ENCODE measurements around the gene CNGB1.
A peak's percentile ranks its signal among the peaks of the same experiment; 100 is the strongest.
"Not testable (repeated sequence)": the region's sequence is repeated elsewhere in the genome, so short reads cannot be mapped to it uniquely, and the experiment has no call there.

Gene CNGB1

DNA sequence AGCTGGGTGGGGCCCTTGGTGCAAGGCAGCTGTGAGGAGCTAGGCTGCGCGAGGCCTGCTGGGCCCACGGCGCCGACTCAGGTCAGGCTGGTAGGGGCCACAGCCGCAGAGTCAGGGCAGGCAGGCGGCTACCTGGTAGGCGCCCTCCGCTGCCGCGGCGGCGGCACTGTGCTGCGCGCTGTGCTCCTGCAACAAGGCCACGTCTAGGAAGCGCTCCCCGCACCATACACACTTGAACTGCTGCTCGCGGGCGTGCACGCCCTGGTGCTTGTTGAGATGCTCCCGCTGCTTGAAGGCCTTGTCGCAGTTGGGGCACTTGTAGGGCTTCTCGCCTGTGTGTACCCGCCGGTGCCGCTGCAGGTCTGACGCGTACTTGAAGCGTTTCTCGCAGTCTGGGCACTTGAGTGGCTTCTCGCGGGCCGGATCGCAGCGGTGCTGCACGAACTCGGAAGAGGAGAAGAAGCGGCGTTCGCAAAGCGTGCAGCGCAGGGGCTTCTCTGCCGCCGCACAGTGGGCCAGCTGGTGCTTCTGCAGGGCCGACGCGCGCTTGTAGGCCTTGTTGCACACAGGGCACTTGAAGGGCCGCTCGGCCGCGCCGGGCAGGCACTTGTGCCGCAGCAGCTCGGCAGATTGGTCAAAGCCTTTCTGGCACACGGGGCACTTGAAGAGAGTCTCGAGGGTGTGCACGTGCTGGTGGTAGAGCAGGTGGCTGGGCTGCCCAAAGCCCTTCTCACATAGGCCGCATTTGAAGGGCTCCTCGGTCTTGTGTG, 25.7 kb upstream of the CNGB1 start:
- no peak for DNase-seq

DNA sequence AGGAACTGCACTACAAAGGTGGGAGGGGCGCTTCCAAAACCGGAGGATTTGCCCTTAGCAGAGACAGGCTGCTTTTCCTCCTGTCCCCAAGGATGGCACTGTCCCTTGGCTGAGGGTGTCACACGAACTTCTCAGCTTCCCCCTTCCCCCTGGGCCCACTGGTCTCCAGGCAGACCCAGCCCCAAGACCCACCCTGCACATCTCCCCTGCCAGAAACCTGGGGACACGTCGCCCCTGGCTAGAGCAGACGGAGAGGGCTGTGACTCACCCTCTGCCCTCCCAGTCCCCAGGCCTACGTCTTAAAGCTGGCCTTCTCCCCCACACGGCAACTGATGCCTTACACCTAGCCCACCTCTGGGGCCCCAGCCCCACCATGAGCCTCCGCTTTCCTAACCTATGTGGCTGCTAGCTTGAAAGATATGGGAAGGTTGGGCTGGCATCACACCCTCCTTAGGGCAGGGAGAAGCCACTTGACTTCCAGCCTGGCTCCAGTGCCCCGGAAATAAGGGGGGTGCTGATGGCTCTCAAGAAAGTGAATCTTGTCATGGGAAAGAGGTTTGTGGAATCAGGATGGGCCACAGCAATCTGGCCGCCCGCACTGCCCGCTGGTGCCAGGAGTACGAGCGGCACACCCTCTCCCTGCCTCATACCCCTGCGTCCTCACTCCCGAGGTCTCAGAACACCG, 24.9 kb upstream of the CNGB1 start:
- no peak for DNase-seq

DNA sequence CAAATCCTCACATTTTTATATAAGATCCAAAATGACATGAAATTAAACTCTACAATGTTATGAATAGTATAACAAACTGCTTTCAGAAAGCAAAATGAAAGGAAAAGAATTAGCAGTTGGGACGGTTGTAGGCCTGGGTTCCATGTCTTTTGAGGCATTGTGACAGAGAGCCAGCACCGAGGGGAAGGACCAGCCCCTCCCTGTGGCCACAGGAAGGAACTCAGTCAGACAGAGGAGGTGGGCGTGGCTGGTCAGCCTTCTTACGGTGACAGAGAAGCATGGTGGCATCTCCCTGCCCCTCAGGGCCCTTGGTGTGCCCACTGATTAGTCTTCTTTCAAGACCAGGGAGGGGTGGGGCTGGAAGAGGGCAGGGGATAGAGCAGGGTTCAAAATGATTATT, 23.9 kb upstream of the CNGB1 start:
- peak; percentile 48 for DNase-seq

DNA sequence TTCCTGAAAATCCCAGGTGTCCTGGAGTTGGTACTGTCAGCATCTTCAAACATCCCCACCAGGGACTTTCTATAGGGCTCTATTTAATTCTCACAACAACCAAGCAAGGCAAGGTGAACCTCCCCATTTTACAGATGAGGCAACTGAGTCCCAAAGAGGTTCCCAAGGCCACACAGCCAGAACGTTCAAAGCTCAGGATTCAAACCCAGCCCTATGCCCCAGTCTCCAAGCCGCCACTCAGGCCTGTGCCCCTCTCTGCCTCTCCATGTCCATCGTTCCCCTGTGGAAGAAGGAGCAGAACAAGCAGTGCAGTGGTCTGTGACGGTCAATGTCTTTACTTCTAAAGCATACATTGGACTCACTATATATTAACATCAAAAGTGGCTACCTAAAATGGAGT, 23.4 kb upstream of the CNGB1 start:
- no peak for DNase-seq

DNA sequence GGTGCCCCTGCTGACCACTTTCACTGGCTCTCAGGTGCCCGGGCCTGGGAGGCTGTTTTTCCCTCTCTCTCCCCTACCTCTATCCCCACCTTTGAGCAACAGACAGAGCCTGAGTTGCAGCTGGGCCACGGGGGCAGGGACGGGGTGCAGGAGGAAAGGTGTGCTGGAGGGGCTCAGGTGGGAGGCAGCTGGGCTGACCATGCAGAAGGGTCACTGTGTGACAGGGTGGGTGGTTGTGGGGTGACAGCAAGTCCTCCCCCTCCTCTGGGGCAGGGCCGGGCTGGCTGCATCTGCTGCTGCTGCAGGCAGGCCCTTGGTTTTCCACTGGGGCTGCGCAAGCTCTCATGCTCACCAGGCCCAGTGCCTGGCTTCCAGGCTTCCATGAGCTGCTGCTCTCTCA, 23.0 kb upstream of the CNGB1 start:
- no peak for DNase-seq

DNA sequence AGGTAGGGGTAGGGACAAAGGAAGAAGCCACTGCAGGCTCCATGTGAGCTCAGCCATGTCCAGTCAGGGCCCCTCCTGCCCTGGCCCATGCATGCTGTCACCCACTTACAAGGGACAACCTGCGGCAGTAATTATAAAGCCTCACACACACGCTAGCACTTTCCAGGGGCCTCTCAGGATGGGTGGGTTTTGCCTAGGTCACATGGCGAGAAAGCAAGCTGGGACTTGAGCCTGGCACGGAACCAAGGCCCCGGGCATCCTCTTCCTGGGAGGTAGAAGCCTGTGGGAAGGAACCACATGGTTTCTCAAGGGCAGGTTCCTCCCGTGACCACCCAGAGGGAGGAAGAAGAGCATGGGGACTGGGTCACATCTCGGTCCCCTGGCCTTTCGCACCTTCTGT, 22.5 kb upstream of the CNGB1 start:
- DNase-seq = no peak

DNA sequence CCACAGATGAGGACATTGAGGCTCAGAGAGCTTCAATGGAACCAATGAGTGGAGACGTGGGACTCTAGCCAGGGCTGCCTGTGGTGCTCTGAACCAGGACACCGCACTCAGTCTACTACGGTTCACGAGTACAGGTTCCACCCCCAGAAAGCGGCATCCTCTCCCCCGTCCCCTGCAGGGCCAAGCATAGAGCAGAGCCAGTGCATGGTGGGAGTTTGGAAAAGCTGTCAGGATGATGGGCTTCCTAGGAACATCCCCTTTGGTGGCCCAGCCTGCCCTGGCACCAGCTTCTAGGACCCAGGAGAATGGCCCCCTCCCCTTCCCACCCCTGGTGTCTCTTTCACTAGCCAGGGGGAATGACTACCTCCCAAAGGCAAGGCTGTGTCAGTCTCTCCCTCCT, 21.2 kb upstream of the CNGB1 start:
- no peak for DNase-seq

DNA sequence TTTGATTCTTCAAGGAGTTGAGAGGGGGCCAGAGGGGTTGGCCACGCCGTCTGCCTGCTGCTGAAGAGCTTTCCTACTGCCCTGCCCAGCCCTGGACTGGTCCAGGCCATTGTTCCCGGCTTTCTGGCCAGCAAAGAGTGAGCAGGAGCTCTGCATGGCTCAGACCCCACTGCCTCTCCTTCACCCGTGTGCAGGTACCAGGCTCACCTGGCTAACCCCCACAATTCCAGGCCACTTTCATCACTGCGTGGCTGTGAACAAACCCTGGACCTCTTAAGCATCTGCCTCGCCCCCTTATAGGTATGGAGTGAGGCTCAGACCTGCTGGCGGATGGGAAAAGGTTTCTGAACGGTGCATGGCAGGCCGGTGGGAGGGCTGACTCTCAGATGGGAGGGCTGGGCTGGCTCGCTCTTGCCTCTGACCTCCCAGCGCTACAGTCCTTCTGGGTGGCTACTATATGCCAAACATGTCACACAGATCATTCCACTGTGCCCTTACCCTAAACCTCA, 20.7 kb upstream of the CNGB1 start:
- DNase-seq = no peak

DNA sequence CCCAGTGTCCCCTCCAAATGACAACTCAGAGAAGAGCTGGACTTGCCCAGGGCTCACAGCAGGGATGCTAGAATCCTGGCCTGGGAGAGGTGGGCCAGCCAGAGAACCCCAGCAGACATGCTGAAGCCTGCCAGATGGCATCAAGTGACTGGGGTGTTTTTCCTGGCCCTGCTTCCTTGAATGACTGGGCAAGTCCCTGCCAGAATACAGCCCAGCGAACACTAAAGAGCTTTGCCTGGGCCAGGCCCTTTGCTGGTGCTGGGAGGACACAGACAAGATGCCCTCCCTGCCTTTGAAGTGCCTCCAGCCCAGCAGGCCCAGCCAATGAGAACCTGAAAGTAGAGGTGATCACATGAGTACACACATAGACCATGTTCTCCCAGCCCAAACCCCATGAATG, 18.0 kb upstream of the CNGB1 start:
- DNase-seq = no peak

DNA sequence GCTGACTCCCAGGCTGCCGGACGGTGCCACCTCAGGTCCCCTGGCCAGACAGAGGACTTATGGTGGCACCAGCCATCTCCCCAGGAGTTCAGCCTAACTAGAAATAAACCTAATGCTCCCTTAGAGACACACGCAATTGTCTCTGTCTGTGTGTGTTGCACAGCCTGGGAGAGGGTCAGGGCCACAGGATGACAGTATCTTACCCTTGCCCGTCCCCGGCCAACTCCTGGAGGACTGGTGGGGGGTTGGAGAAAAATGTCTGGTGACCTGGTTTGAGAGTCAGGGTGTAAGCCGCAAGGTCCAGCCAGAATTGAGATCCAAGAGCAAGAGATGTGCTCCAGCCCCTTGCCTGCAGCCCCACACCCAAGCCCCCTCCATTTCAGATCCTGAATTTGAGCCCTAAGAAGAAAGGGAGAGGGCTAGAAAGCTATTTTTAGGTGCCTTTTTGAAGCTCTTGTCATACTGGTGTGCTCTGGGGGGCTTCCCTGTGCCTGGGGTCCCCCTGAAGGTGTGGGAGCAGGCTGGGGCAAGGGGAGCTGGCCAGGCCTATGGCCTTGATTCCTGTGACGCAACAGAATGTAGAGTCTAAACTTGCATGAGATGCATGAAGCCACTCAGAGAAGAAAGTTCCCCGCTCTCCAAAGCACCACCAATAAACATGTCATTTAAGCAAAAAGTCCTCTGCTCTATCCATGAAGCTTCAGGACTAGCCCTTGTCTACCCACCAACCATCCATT, 16.7 kb upstream of the CNGB1 start:
- DNase-seq = no peak

DNA sequence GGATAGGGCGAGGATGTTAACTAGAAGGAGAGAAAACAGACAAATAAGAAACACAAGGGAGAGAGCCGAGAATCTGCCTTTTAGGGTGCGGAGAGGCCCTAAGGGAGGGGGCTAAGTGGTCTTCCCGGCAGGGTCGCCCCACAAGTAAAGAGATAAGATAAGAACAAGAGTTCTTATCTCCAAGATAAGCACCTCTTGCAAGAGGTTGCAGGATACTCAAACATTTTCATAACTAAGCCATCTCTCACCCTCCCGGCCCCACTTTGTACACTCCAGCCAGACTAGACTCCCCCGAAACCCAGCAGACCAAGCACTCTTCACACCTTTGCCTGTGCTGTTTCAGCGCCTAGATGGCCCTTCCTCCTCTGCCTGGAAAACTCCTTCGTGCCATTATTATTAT, 15.3 kb upstream of the CNGB1 start:
- DNase-seq = no peak

DNA sequence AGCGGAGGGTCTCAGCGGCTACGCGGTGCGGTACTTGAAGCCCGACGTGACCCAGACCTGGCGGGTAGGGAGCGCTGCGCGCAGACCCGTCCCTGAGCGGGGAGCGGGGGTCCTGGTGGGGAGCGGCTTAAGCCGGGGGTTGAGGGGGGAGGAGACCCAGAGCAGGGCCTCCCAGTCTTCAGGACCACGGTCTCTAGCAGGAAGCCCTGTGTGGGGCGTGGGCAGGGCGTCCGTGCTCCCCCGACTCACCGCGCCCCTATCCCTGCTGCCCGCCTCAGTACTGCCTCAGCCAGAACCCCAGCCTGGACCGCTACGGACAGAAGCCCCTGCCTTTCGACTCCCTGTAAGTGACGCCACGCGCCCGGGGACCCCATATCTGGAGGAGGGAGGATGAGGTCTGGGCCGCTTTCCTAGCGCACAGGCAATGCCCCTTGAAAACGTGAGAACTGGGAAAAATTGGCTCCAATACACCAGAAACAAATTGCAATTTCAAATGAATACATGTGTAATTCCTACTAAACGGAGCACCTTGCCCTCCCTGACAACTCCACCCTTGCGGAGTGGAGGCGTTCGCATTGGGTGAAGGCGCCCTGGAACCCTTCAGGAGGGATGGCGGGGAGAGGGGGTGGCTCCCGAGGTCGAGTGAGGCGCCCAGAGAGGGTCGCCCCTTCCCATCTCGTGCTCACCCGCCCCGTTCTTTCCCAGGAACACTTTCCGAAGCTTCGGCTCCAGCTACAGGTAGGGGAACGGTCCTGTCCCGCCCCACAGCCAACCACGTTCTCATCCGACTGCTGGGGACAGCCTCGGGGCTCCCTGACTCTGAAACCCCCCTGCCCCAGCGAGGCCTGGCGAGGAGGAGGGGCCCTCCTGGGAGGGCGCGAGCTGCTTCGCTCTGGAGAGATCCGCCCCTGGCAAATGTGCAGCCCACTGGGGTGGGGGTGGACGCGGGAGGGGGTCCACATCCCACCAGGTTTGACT, 14.6 kb upstream of the CNGB1 start:
- no peak for DNase-seq

DNA sequence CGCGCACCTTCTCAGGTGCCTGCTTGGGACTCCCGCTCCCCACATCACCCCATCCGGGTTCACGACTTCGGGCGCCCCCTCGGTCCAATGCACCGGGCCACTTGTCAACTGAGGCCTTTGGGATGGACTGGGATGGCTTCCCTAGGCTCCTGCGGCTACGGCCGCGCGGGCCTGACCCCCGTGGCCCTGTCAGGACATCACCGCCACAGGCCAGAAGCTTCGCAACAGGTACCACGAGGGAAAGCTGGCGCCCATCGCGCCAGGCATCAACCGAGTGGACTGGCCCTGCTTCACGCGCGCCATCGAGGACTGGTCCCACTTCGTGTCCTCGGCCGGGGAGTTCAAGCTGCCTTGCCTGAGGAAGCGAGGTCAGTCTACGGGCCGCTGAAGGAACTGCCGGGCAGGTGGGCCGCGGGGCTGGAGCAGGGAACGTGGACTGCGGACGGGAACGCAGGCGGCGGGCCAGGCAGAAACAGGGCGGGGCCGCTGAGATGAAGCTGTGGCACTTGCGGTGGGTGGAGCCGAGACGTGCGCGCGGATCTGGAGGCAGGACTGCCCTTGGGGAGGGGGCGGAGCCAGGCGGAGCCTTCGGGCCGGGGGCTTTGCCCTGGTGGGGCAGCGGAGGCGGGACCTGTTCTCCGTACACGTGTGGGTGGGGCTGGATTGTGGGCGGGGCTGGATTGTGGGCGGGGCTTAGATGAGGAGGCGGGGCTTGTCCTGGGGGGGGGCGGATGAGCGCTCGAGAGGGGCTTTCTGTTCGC, 13.7 kb upstream of the CNGB1 start:
- DNase-seq = peak; percentile 90

DNA sequence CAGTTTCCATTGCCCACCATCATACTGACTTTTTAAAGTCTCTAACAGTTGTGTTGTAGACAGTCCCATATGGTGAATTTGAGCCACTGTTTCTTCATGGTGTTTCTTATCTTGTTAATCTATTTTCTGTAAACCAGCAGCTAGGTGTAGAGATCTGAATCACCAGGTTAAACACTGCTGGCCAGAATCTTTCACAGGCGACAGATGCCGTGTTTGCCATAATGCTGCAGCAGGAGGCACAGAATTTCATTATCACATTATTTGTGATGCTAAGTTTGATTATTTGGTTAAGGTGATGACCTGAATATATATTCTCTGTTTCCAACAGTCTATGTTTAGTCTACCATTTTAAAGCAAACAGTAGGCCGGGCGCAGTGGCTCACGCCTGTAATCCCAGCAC, 11.5 kb upstream of the CNGB1 start:
- DNase-seq = no peak

DNA sequence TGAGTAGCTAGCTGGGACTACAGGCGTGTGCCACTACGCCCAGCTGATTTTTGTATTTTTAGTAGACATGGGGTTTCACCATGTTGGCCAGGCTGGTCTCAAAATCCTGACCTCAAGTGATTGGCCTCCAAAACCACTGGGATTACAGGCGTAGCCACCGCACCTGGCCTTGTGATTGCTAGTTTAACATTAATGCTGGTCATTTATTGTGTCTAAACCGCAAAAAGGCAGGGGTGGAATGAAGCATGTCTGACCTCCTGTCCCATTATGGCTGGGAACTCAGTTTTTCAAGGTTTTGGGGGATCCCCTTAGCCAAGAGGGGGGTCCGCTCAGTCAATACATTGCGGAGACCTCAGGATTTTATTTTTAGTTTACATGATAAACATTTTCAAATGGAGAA, 10.7 kb upstream of the CNGB1 start:
- no peak for DNase-seq

DNA sequence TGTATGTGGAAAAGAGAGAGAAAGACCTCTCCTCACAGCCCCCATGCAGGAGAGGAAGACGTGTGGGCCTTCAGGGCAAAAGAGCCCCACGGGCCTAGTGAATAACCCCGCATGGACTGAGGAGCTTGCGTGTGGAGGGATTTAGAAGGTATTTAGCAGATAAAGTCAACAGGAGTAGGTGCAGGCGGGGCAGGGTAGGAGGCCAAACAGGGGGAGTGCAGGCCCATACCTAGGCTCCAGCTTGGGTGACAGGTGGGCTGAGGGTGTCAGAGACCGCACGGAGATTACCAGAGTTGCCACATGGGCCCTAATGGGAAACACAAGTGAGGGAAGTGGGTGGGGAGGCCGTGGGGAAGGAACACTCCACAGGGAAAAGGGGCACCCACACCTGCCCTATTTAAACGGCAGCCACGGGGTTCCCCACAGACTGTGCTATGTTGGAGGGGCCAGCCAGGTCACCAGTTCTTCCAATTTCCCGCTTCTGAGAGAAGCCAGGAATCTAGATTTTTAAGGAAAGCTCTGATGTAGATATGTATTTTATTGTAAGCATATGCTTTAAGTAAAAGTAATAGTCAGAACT, 8.2 kb upstream of the CNGB1 start:
- no peak for DNase-seq

DNA sequence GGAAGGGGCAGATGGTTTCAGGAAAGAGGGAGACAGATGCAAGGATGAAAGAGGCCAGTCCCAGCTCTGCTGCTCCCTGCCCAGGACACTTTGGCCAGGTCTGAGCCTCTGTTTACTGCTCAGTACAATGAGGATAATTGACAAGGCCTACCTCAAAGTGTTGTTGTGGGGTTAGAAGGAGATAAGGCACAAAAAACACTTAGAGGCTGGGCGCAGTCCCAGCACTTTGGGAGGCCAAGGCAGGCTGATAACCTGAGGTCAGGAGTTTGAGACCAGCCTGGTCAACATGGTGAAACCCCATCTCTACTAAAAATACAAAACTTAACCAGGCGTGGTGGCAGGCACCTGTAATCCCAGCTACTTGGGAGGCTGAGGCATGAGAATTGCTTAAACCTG, 7.1 kb upstream of the CNGB1 start:
- DNase-seq = not testable (repeated sequence)

DNA sequence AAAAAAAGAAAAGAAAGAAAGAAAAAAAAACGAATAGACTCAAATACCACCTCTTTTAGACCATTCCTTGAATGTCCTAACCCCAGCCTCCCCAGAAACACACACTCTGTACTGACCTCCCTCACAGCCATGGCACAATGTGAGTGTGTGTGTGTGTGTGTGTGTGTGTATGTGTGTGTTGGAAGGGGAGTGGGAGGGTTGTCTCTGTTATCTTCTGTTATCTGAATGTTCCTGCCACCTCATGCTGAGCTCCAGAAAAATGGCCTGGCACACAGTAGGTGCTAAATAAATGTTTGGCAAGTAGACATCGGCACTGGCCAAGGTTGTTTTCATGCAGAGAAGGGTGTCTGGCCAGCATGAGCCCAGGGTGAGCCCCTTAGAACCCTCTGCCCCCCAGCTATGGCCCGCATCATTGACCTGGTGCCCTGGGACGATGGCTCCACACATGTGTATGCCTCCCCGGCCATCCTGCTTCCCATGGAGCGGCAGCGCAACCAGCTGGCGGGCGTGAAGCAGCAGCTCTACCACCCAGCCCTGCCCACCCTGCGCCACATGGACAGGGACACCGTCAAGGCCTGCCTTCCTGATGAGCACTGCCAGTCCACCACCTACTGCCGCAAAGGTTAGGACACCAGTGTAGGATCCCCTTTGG, 6.6 kb upstream of the CNGB1 start:
- no peak for DNase-seq

DNA sequence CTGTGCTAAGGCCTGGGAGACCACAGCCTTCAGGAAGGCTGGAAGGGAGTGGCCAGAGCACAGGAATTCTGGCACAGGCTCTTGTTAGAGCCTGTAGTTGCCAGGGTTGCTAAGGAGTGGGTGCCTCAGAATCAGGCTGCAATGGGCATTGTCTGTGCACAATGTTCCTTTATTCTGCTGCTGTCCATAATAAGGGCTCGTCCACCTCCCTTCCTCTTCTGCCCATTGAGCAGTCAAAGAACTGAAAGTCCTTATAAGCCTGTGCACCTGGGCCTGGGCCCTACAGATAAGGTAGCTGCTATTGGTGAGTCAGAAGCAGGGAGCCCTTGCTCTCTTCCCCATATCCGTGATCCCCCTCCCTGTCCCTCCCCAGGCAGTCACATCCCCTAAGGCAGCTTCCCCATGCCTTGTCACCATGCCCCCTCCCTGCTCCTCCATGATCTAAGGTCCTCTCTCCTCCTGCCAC, 5.4 kb upstream of the CNGB1 start:
- DNase-seq = no peak

DNA sequence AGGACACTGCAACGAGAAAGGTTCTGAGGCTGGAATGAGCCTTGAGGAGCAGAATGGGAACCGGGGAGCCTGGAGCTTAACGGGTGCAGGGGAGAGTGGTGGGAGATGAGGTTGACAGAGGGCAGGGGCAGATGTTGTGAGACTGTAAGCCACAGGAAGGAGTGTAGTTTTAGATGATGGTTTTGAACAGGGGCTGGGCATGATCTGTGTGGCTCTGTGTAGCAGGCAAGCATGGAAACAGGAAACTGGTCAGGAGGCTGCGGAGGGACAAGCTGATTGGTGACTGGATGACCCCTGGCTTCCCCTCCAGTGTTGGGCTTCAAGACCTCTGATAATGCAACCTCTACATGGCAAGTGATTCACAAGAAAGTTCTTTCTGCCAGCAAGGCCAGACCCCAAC, 1.4 kb upstream of the CNGB1 start:
- no peak for DNase-seq

DNA sequence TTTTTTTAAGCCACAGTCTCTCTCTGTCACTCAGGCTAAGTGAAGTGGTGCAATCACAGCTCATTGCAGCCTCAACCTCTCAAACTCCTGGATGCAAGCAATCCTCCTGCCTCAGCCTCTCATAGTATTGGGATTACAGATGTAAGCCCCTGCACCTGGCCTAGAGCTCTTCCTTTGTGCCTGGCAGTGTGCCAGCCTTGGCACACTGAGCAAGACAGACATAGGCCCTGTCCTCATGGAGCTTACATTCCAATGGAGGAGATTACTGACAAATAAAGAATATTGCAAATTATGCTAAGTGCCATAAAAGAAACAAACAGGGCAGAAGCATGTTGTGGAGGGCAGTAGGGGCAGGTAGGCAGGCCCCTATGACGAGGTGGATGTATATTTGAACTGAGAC, 920 bp upstream of the CNGB1 start:
- no peak for DNase-seq

Measured in EL (cell line).